H9 (cell line): ENCODE measurements around the gene GLB1L2. TPM values are rescaled to one million over a fixed set of nuclear protein-coding genes. Genes with fewer than 3 reads are reported as not detected.

ENCODE experiments used
- DNase-seq: peaks from one replicate; pipeline ENCODE4 v3.0.0-alpha.2; 2017
- H2AFZ ChIP-seq: one replicate; pipeline ENCODE4 v1.6.1; 2013; ENCODE audit warnings: mild to moderate bottlenecking, low read length, control low read depth, moderate library complexity
- H2AK5ac ChIP-seq: 2 replicates; pipeline ENCODE4 v1.6.1; 2013; ENCODE audit warnings: low read length, control low read depth, mixed read lengths; ENCODE audit not compliant: insufficient read length
- H2BK120ac ChIP-seq: one replicate; pipeline ENCODE4 v1.6.1; 2013; ENCODE audit warnings: low read depth, mild to moderate bottlenecking, low read length, control low read depth, inconsistent platforms; ENCODE audit not compliant: poor library complexity, severe bottlenecking
- H2BK12ac ChIP-seq: 2 replicates; pipeline ENCODE4 v1.6.1; 2013; ENCODE audit warnings: low read length, control low read depth, mixed read lengths, low read depth; ENCODE audit not compliant: insufficient read length
- H2BK15ac ChIP-seq: 2 replicates; pipeline ENCODE4 v1.6.1; 2013; ENCODE audit warnings: low read depth, low read length, control low read depth
- H2BK20ac ChIP-seq: one replicate; pipeline ENCODE4 v1.6.1; 2013; ENCODE audit warnings: low read depth, mild to moderate bottlenecking, low read length, control low read depth, inconsistent platforms; ENCODE audit not compliant: poor library complexity, severe bottlenecking
- H2BK5ac ChIP-seq: 2 replicates; pipeline ENCODE4 v1.6.1; 2013; ENCODE audit warnings: low read length, control low read depth, mixed read lengths; ENCODE audit not compliant: insufficient read length
- H3K14ac ChIP-seq: 2 replicates; pipeline ENCODE4 v1.6.1; 2013; ENCODE audit warnings: low read length, control low read depth; ENCODE audit not compliant: insufficient read depth
- H3K18ac ChIP-seq: 2 replicates; pipeline ENCODE4 v1.6.1; 2013; ENCODE audit warnings: low read depth, mild to moderate bottlenecking, mixed read lengths, low read length, control low read depth; ENCODE audit not compliant: insufficient read length
- H3K23ac ChIP-seq: 2 replicates; pipeline ENCODE4 v1.6.1; 2013; ENCODE audit warnings: low read length, control low read depth, mixed read lengths, low read depth; ENCODE audit not compliant: insufficient read length
- H3K23me2 ChIP-seq: 2 replicates; pipeline ENCODE4 v1.6.1; 2013; ENCODE audit warnings: low read depth, mild to moderate bottlenecking, mixed read lengths, low read length, control low read depth; ENCODE audit not compliant: insufficient read length, poor library complexity, severe bottlenecking
- H3K27ac ChIP-seq: 2 replicates; pipeline ENCODE4 v1.5.1; 2013; ENCODE audit warnings: low read length, control low read depth, mixed read lengths, low read depth; ENCODE audit not compliant: insufficient read length
- H3K27me3 ChIP-seq: 2 replicates; pipeline ENCODE4 v1.6.1; 2013; ENCODE audit warnings: low read length, control low read depth, inconsistent platforms; ENCODE audit not compliant: insufficient read depth
- H3K4ac ChIP-seq: 2 replicates; pipeline ENCODE4 v1.6.1; 2013; ENCODE audit warnings: low read depth, mild to moderate bottlenecking, control low read depth, inconsistent platforms, low read length, moderate library complexity
- H3K4me1 ChIP-seq: 2 replicates; pipeline ENCODE4 v1.6.1; 2013; ENCODE audit warnings: low read length, control low read depth, inconsistent platforms; ENCODE audit not compliant: insufficient read depth
- H3K4me2 ChIP-seq: 2 replicates; pipeline ENCODE4 v1.6.1; 2013; ENCODE audit warnings: low read length, control low read depth, mixed read lengths; ENCODE audit not compliant: insufficient read length, insufficient read depth
- H3K56ac ChIP-seq: 2 replicates; pipeline ENCODE4 v1.6.1; 2013; ENCODE audit warnings: low read depth, mild to moderate bottlenecking, mixed read lengths, low read length, control low read depth; ENCODE audit not compliant: insufficient read length
- H3K79me1 ChIP-seq: 2 replicates; pipeline ENCODE4 v1.6.1; 2013; ENCODE audit warnings: low read depth, mild to moderate bottlenecking, moderate library complexity, low read length, control low read depth, inconsistent platforms; ENCODE audit not compliant: insufficient read depth, poor library complexity, severe bottlenecking
- H3K79me2 ChIP-seq: 2 replicates; pipeline ENCODE4 v1.6.1; 2013; ENCODE audit warnings: low read length, control low read depth, inconsistent platforms; ENCODE audit not compliant: insufficient read depth
- H3K9ac ChIP-seq: 2 replicates; pipeline ENCODE4 v1.6.1; 2013; ENCODE audit warnings: low read length, control low read depth, mixed read lengths; ENCODE audit not compliant: insufficient read length; ENCODE audit errors: extremely low read depth
- H3K9me3 ChIP-seq: one replicate; pipeline ENCODE4 v1.6.1; 2013; ENCODE audit warnings: low read depth, low read length, inconsistent platforms; ENCODE audit not compliant: control insufficient read depth
- H3T11ph ChIP-seq: one replicate; pipeline ENCODE4 v1.6.1; 2013; ENCODE audit warnings: mild to moderate bottlenecking, low read length, control low read depth, inconsistent platforms
- H4K20me1 ChIP-seq: one replicate; pipeline ENCODE4 v1.6.1; 2013; ENCODE audit not compliant: control insufficient read depth, insufficient read length, insufficient read depth
- H4K5ac ChIP-seq: 2 replicates; pipeline ENCODE4 v1.6.1; 2013; ENCODE audit warnings: low read depth, mild to moderate bottlenecking, mixed read lengths, low read length, control low read depth; ENCODE audit not compliant: insufficient read length
- H4K8ac ChIP-seq: replicated peaks from 2 replicates; pipeline ENCODE4 v1.6.1; 2013; ENCODE audit warnings: low read length, control low read depth, mixed read lengths, low read depth; ENCODE audit not compliant: insufficient read length
- H4K91ac ChIP-seq: 2 replicates; pipeline ENCODE4 v1.6.1; 2013; ENCODE audit warnings: low read depth, mild to moderate bottlenecking, moderate library complexity, mixed read lengths, low read length, control low read depth; ENCODE audit not compliant: insufficient read length
- H3K27ac Mint-ChIP-seq, 3 experiments: 2 replicates in 2 of 3; 3 replicates in 1 of 3; pipeline ENCODE4 v1.8.0; 2020 to 2021; ENCODE audit warnings: mixed read lengths in 3 of 3, mild to moderate bottlenecking in 1 of 3, moderate library complexity in 1 of 3
- H3K27me3 Mint-ChIP-seq: 2 replicates; pipeline ENCODE4 v1.8.0; 2021; ENCODE audit warnings: low read depth, mild to moderate bottlenecking, moderate library complexity, mixed read lengths
- H3K36me3 Mint-ChIP-seq, 3 experiments: 2 replicates in 2 of 3; 3 replicates in 1 of 3; pipeline ENCODE4 v1.8.0; 2020 to 2021; ENCODE audit warnings: low read depth in 3 of 3, mixed read lengths in 3 of 3; ENCODE audit not compliant: insufficient read depth in 1 of 3
- H3K4me1 Mint-ChIP-seq, 2 experiments: 2 replicates each; pipeline ENCODE4 v1.8.0; 2020; ENCODE audit warnings: mixed read lengths in 2 of 2
- H3K4me3 Mint-ChIP-seq, 2 experiments: 2 replicates in 1 of 2; 3 replicates in 1 of 2; pipeline ENCODE4 v1.8.0; 2020 to 2021; ENCODE audit warnings: mild to moderate bottlenecking in 2 of 2, mixed read lengths in 2 of 2, moderate library complexity in 1 of 2
- H3K9me3 Mint-ChIP-seq, 2 experiments: 2 replicates in 1 of 2; 3 replicates in 1 of 2; pipeline ENCODE4 v1.8.0; 2020; ENCODE audit warnings: mild to moderate bottlenecking in 2 of 2, mixed read lengths in 2 of 2, moderate library complexity in 1 of 2
- WGBS: extraction: QIAGEN DNeasy Blood & Tissue Kit; methylation state at CpG from one replicate; pipeline ENCODE4 v1.1.7; 2013; ENCODE audit warnings: missing lambda C conversion rate, low lambda C conversion rate, mixed read lengths; ENCODE audit not compliant: insufficient read length; ENCODE audit errors: extremely low coverage; 5-methylcytosine and 5-hydroxymethylcytosine counted together
- total RNA-seq: library from RNA; stranded (reverse); gene quantifications from 2 replicates; pipeline ENCODE4 v1.2.1, GENCODE V29; 2021
- TF ChIP-seq, protein P1 (sequence below): fragments of 200-600 bp; sonication (generic); conservative IDR thresholded peaks from 3 replicates; pipeline ENCODE4 v1.8.0; 2021; ENCODE audit warnings: antibody characterized with exemption, mild to moderate bottlenecking

The GLB1L2 gene
- total RNA-seq, 1 experiment from 2014 or later: 2.4 TPM

DNA sequence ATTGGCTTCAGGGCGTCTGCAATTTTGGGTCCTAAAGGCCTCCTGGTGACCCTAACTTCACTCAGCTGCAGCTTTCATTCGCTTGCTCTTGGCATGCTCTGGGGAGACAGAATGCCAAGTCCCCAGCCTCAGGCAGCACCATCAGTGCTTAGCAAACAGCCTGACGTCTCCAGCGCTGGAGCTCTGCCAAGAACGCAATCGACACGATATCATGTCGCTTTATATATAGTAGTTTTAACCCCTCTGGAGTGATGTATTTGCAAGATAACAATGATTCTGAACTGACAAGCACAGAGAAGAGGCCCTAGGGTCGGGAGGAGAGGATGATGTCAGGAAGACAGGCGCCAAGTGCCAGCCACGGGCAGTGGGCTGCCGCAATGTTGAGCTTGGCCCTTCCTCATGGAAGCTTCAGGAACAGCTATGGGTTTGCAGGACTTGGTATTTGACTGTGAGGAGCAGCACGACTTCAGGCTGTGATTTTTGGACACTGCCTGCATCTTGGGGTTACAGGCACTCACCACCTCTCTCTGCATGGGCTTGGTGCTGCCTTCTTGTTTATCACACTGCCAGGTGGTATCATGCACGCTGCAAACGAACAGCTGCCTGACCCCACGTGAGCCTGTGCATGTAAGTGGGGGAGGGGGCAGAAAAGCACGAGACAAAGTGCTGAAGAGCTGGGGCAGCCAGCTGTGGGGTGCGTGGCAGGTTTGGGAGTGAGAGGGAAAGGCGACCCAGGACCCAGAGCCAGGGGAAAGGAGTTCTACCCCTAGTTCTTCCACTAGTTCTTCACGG, 54.2 kb downstream of the GLB1L2 start:
- Histone ChIP-seq H2BK12ac (no peak overlapping the region), H3K79me2 (no peaks in the 10 kb centered on the region), H3K14ac (no peak overlapping the region), H3K9ac (no peak overlapping the region), H2BK20ac (no peak overlapping the region), H2BK15ac (no peak overlapping the region), H2BK5ac (no peak overlapping the region), H3K4ac (no peak overlapping the region), H3K4me1 (no peaks in the 10 kb centered on the region), H2AFZ (no peak overlapping the region), H3K27me3 (no peaks in the 10 kb centered on the region), H2AK5ac (no peak overlapping the region), H3K23ac (no peak overlapping the region), H4K91ac (no peak overlapping the region), H3K18ac (no peak overlapping the region), H4K8ac (no peak overlapping the region), H3K9me3 (no peaks in the 10 kb centered on the region), H3T11ph (no peak overlapping the region), H3K23me2 (no peaks in the 10 kb centered on the region), H3K4me2 (no peak overlapping the region), H4K5ac (no peak overlapping the region), H4K20me1 (no peaks in the 10 kb centered on the region), H3K79me1 (no peaks in the 10 kb centered on the region), H2BK120ac (no peak overlapping the region), H3K27ac (no peak overlapping the region), H3K56ac (no peak overlapping the region)
- Mint-ChIP-seq H3K27ac (no peak overlapping the region; a peak in 1 of 7 replicates), H3K27me3 (no peaks in the 10 kb centered on the region), H3K4me1 (peaks cover 9 to 10% of the 10 kb centered on the region in 2 experiments), H3K4me3 (no peak overlapping the region), H3K36me3 (peaks cover 13 to 29% (median 15%) of the 10 kb centered on the region in 3 experiments; a peak in 6 of 7 replicates), H3K9me3 (no peaks in the 10 kb centered on the region; a peak in 1 of 5 replicates)
- no peak for DNase-seq
- TF ChIP-seq, protein P1, sequence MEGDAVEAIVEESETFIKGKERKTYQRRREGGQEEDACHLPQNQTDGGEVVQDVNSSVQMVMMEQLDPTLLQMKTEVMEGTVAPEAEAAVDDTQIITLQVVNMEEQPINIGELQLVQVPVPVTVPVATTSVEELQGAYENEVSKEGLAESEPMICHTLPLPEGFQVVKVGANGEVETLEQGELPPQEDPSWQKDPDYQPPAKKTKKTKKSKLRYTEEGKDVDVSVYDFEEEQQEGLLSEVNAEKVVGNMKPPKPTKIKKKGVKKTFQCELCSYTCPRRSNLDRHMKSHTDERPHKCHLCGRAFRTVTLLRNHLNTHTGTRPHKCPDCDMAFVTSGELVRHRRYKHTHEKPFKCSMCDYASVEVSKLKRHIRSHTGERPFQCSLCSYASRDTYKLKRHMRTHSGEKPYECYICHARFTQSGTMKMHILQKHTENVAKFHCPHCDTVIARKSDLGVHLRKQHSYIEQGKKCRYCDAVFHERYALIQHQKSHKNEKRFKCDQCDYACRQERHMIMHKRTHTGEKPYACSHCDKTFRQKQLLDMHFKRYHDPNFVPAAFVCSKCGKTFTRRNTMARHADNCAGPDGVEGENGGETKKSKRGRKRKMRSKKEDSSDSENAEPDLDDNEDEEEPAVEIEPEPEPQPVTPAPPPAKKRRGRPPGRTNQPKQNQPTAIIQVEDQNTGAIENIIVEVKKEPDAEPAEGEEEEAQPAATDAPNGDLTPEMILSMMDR: no peak
- WGBS: no CpG with 5 or more reads among the region's 20 CpGs
